Activated CD8-positive, alpha-beta memory T cell treated with anti-CD3 and anti-CD28 coated beads for 4 hours (primary cell): Measurements from ENCODE around the gene PPIP5K2.
"Not testable (repeated sequence)": the region's sequence is repeated elsewhere in the genome, so short reads cannot be mapped to it uniquely, and the experiment has no call there.

Source experiments
- DNase-seq, 2 donors: peaks; one replicate each; pipeline ENCODE4 v3.0.0-alpha.2; 2020; ENCODE audit warnings: low read depth in 2 of 2

The PPIP5K2 gene

DNA sequence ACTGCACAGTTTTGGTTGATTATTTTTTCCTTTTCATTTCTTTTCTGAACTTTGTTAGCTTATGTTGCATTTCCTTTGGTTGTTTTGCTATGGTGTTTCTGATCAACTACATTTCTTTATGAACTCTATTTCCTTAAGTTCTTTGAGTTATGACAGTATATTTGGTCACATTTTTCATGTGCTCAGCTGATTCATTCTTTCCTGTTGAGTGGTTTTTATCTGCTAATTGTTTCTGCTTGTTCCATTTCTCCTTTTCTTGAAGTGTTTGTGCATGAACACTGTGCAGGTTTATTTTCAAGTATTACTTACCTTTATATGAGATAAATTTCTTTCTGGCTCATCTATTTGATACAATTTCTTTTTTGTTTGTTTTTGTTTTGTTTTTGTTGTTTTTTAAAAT, 87.6 kb downstream of the PPIP5K2 start:
- no peak for DNase-seq

DNA sequence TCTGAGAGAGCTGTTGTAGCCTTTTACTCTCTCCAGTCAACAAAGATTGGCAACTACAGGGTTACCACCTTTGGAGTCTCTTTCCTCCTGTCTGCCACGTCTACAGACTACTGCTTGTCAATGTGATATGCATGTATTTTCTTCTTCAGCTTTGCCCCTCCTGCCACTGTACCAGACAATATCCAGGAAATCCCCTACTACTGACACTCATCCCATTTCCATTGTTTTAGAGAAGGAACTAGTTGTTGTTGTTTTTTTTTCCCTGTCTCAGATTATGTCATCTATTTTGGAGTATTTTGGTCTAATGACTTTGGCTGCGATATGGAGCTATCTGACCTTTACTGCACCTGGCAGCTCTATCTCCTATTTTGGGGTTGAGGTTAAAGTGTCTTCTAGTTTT, 88.4 kb downstream of the PPIP5K2 start:
- DNase-seq: no peak

DNA sequence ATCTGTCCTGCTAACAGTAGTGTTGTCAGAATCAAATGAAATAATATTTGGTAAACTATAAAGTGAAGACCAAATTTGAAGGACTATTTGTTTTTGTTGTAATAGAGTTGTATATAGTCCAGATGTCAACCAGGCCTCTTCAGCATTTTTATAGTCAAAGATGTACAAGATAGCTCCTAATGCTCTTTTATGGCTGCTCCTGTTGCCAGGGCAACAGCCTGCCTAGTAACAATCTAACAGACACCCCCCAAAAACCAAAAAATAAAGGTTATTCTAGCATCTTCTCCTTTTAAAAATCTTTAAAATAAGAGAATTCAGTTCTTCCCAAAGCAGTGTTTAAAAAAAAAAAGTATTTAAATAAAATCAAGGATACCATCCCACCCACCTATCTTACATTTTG, 89.0 kb downstream of the PPIP5K2 start:
- no peak for DNase-seq

DNA sequence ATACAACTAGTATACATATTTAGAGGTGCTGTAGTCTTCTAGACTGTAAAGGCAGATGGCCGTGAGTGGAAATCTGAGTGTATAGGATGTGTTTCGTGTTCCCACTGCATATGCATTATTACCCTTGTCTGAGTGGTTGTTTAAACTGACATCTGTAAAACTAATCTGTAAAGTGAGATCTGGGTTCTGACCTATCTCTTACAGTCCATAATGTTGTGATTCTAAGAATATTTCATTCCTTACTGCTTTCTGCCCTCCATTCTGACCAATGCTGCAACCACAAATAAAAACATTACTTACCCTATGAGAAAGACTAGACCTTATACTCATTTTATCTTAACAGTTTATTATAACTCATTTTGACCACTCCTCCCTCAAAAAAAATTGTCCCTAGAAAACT, 90.9 kb downstream of the PPIP5K2 start:
- no peak for DNase-seq

DNA sequence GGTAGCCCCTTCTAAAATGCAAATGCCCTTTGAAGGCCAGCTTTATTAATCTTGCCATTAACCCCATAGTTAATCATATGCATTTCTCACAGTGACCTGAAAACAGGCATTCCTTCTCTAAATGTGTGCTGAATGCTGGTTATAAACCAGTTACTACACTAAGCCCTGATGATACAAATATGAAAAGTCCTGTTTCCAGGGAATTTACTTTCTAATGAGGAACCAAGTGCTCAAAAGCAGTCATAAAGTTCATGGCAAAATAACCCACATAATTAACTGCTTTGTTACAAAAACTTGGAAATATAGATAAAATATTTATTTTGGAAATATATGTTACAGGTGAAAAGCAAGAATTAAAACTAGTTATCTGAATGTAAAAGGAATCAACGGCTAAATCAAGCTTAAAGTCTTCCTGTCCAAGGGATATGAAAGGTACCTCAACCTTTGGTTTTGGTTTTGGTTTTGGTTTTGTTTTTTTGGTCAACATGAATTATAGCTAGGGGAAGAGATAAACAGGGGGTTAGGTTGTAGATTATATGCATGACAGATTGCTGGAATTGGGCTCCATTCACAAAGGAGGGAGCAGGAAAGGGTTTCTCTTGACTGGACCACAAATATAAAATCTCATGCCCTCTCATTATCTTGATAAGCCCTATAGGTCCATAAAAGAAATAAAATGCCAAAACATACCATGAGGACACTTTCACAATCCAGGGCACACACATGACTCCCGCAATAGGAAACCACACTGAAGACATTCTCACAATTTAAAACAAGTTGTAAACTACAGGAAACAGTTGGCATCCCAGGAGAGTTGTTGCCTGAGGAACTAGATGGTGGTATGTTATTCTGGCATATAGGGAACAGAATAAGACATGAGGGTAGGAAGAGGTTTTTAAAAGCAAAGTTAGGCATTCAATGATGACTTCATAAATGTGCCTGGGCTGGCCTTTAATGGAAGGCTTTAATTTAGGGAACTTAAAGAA, 91.8 kb downstream of the PPIP5K2 start:
- DNase-seq: no peak

DNA sequence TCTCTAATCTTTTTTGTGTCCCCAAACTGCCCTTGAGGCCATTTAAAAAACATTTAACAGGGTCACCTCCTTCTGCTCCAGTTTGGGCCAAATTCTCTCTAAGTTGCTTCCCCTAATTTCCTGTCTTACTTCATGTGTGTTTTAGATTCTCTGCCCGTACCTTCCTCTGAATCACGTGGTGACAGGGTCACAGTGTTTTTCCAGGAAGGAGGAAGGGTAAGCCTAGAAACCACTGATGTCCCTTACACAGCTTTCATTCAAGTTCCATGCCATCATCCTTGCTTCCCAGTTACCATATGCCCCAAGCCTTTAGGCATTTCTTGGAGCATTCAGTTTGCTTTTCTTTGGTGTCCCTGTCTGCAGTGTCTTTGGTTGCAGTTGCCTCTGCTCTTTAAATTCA, 96.0 kb downstream of the PPIP5K2 start:
- no peak for DNase-seq

DNA sequence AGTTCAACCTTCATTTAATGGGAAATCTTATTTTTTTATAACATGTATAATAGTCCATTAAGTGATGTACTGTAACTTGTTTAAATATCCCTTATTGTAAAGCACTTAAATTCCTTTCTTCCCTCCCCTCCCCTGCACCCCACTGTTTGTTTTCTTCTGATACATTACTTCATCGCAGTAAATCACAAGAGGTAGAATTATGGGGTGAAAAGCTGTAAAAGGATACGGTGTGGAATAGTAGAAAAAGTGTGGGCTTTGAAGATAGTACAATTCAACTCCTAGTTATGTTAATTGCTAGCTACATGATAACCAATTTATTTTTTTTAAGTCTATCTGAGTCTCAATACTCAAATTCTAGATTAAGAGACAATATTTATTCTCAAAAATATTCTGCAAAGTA, 96.6 kb downstream of the PPIP5K2 start:
- DNase-seq: no peak

DNA sequence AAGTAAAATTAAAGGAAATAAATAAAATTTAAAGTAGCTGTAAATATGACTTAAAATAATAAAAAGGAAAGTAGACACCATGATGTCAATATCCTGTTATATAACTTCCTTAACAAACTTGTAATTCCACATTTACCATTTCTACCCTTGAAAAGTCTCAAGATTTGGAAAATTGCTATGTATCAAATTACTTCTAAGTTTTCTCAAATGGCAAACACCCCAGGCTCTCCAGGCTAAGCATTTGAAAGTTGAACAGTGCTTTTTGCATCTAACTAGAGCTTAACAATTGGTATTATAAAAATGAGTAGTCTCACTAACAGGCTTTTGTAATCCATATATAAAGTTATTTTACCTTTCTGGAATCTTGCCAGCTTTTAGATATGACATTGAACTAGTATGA, 97.0 kb downstream of the PPIP5K2 start:
- no peak for DNase-seq

DNA sequence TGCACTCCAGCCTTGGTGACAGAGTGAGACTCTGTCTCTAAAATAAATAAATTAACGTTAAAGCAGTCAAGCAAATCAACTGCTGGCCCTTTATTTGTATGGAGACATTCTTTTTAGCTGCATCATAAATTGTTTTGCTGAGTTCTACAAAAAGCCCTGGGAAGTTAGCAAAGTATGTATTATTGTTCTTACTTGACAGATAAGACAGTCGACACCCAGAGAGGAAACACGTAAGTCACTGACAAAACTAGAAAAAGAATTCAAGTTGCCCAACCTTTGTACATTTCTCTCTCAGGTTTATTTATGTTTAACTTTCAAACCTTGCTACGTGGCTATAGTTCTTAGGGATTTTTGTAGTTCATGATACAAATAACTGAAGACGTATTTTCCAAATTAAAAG, 98.1 kb downstream of the PPIP5K2 start:
- DNase-seq: no peak

DNA sequence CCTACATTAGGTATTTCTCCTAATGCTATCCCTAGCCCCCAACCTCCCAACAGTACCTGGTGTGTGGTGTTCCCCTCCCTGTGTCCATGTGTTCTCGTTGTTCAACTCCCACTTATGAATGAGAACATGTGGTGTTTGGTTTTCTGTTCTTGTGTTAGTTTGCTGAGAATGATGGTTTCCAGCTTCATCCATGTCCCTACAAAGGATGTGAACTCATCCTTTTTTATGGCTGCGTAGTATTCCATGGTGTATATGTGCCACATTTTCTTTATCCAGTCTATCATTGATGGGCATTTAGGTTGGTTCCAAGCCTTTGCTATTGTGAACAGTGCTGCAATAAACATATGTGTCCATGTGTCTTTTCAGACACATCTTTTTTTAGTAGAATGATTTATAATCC, 99.0 kb downstream of the PPIP5K2 start:
- DNase-seq: not testable (repeated sequence)

DNA sequence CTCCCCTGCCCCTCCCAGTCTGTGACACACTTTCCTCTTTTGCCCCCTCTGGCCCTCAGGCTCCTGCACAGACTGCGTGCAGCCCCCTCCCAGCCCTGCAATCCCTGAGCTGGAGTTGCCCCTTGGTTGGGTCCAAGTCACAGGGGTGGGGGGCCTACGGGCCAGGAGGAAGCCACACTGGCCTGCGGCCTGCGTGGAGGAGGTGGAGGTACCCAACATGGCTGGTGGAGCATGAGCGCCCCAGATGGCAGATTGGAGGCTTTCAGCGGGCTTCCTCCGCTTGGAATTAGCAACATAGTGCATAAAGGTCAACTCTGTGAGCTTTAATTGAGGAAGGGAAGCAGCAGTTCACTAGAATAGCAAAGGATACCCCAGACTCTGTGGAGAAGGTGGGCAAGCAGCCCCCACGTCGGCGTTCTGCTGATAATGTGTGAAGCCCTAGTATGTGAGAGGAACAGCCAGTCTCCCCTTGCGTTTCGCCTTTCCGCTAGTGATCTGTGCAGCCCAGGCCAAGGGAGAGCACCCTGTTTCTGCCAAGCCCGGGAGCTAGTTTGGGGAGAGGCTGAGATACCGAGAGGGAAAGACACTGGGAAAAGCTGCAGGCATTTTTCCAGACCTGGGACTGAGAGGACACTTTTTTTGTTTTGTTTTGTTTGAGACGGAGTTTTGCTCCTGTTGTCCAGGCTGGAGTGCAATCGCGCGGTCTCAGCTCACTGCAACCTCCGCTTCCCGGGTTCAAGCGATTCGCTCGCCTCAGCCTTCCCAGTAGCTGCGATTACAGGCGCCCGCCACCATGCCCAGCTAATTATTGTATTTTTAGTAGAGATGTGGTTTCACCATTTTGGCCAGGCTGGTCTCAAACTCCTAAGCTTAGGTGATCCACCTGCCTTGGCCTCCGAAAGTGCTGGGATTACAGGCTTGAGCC, 103.2 kb downstream of the PPIP5K2 start:
- no peak for DNase-seq

DNA sequence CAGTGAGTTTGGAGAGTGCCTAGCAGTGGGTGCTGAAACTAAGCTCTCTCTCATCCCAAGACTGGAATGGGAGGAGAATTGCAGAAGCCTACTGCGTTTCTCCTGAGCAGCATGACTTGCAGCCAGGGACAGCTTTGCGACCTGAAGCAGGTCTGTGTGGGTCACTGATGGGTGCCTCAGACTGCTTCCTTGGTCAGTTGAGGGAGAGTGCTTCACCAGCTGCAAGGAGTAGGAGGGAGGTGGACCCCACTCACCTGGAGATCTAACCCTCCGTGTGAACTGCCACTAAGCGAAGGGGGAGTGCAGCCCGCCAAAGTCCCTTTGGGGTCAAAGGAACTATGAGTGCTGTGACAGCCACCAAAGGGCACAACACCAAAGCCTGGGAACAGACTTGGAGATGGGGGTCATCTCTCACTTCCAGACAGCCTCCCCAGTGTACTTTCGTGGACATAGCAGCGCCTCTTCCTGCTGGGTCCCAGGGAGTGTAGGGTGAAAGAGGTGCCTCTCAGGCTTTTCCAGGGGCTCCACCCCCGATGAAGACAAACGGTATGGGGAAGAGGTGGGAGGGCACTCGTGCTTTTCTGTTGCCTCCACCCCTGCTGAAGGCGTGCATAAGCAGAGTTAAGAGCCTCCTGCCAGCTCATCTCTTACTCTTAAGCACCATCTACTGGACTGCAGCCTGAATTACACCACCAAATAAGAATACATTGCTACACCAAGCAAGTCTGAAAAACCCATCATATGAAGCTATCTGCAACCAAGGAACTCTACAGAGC, 104.2 kb downstream of the PPIP5K2 start:
- DNase-seq: no peak

DNA sequence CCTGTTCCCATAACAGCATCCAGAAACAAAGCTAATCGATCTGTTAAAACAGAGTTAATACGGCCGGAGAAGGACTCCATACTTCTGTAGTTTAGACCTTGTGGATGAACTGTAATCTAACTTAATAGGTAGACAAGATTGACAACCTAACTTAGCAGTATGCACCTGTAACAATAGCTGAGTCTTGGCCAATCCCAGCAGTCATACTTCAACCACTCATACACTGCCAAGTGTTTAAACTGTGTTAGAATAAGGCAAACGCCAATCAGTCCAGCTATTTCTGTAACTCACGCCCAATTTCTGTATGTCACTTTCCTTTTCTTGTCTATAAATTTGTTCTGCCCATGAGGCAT, 104.8 kb downstream of the PPIP5K2 start:
- DNase-seq: no peak

DNA sequence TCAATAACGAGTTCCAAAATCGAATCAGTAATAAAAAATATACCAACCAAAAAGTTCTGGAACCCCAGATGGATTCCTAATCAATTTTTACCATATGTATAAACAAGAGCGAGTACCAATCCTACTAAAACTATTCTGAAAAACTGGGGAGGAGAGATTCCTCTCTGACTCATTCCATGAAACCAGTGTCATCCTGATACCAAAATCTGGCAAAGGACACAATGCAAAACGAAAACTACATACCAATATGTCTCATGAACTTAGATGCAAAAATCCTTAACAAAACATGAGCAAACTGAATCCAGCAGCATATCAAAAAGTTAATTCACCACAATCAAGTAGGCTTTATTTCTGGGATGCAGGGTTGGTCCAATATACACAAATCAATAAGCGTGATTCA, 108.0 kb downstream of the PPIP5K2 start:
- no peak for DNase-seq

DNA sequence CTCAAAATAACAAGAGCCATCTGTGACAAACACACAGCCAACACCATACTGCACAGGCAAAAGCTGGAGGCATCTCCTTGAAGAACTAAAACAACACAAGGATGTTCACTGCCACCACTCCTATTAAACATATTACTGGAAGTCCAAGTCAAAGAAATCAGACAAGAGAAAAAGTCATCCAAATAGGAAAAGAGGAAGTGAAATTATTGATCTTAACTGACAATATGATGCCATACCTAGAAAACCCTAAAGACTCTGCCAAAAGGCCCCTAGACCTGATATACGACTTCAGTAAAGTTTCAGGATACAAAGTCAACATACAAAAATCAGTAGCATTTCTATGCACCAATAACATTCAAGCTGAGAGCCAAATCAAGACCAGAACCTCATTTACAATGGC, 108.5 kb downstream of the PPIP5K2 start:
- DNase-seq: no peak

DNA sequence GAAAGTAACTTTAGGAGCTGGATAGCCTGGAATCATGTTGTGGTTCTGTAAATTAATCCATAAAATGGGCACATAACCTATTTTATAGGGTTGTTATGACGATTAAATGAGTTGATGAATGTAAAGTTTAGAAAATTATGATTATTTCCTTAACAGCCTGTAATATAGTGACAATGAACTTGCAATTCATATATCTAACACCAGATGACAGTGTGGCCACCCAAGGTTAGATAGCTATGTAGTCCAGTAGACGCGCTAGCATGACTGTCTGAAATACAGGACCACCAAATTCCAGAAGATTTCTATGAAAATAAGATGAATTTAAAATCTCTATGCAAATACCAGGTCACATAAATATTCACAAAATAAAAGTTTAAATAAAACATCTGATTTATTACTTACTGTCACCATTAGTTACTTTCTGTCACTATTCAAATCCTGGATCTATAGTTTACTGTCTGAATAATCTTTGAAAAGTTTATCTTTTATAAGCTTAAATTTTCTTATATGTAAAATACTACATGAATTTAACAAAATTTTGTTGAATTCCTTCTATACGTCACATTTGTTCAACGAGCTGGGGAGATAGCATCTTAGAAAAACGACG, 112.4 kb downstream of the PPIP5K2 start:
- no peak for DNase-seq

DNA sequence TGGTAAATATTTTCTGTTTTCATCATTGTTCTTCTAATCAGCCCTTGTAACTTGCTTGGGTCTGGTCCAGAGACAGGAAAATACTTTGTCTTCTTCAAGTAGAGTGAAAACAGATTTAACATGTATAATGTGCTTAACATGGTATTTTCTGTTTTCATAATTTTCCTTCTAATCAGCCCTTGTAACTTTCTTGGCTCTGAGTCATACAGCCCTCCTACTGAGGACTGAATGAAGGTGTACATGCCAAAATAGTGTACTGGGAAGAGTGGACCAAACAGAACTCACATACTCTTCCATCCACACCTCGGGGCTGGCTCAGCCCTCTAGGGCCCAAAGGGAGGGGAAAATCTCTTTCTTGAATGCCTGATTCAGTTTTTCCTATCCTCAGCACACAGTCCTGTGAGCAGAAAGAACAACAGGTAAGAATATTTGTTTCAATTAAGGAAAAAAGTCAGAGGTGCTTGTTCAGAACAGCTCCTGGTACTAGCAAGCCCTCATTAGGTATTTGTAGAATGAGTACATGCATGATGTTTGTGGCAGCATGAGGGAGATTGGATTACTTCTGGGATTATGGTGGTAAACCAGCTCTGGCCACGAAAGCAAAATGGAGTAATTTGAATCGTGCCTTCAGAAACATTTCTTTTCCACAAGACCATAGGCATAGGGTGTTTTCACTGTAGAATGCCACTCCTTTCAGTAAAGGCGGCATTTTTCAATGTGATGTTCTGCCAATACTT, 114.3 kb downstream of the PPIP5K2 start:
- no peak for DNase-seq

DNA sequence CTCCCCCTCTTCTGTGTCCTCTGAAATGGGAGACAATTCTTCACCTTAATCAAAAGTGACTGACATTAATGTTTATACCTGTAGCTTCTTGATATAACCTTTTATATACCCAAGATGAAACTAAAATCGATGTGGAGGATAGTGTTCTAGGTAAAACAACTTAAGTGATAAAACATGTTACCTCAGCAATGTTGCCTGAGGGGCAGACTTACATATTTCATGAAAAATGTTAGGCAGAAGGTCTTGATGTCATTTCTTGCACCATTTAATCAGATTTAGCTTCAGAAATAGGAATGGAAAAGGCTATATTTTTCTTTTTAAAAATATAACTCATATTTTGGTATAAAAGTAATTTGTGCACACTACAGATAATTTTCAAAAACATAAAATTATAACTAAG, 115.8 kb downstream of the PPIP5K2 start:
- DNase-seq: no peak

DNA sequence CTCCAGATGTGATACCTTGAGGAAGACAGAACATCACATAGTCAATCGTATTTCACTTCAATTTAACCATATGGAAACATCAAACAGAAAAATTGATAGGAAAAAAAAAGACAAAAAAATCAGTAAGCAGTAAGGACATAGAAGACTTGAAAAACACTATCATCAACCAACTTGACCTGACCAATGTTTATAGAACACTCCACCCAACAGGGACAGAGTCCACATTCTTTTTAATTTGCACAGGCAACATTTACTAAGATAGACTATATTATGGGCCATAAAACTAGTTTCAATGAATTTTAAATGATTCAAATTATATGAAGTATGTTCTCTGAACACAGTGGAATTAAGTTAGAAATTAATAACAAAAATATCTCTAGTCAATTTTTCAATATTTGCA, 117.7 kb downstream of the PPIP5K2 start:
- DNase-seq: no peak

DNA sequence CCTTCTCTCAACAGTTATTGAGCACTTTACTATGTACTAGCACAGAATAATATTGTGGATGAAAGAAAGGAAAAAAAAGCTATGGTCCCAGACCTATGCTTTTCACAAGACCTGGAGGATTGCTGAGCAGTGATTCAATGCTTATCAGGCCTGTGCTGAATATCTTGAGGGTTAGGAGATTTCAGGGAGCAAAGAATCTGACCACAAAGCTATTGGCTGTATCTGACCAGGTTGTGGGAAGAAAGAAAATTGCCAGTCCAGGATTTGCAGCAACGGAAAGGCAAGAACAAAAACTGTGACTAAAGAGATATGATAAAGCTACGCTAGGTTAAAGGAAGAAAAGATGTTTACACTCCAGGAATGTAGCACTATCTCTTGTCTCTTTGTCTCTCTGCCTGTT, 123.6 kb downstream of the PPIP5K2 start:
- DNase-seq: no peak

DNA sequence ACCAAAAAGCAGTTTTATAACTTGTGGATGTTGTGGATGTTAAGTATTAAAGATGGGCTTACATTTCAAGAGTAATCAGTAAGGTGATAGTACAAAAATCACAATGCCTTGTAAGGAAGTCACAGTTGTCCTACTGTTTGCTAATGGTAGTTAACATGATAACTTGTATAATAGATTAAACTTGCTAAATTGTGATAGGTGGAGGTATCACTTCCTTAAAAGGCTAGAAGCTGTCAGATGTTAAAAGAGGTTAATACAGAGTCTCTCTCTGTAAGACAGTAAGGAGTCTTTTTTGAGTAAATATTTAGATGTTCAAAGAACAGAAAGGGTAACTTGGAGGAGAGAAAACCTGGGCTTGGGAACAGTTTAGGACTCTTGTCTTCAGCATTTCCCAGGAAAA, 124.3 kb downstream of the PPIP5K2 start:
- no peak for DNase-seq
